ENCODE measurements around the gene TGM5.

- TF ChIP-seq POLR2A (IDR thresholded peaks at IDR 0.05; ENCODE audit: low read length) (no peak), GATA1 (IDR thresholded peaks at IDR 0.05; ENCODE audit: low read depth, low read length) (no peak)
Observed at GRCh38 chr15:43287254-43287653, 20.5 kb upstream of the TGM5 start.
